Gastrocnemius medialis (tissue), 4 donors: ENCODE data around the gene GPR78. TPM values are rescaled to one million over a fixed set of nuclear protein-coding genes. Genes with fewer than 3 reads are reported as not detected.

Experiments used
- ATAC-seq, 2 donors: fragments of 150-250 bp; one replicate each; pipeline ENCODE4 v1.9.1; 2016
- DNase-seq, 2 donors: peaks; one replicate each; pipeline ENCODE4 v3.0.0-alpha.2; 2019
- H3K27ac ChIP-seq, 4 donors: fragments of 200-600 bp; sonication (generic); 1 replicate in 1 of 4; 2 replicates in 3 of 4; pipeline ENCODE4 v1.5.1; 2016 to 2018; ENCODE audit warnings: mild to moderate bottlenecking in 2 of 4, moderate library complexity in 1 of 4
- H3K27me3 ChIP-seq, 3 donors: fragments of 200-600 bp; sonication (generic) in 2 of 3; 1 replicate in 1 of 3; 2 replicates in 2 of 3; pipeline versions ENCODE4 v1.5.1 to v1.6.0; 2016 to 2019; ENCODE audit warnings: mild to moderate bottlenecking in 1 of 3, moderate library complexity in 1 of 3
- H3K36me3 ChIP-seq, 2 donors: fragments of 200-600 bp; sonication (generic) in 1 of 2; one replicate each; pipeline ENCODE4 v1.5.1; 2017 to 2018
- H3K4me1 ChIP-seq, 2 donors: fragments of 200-600 bp; sonication (generic) in 1 of 2; one replicate each; pipeline ENCODE4 v1.5.1; 2016 to 2017; ENCODE audit warnings: mild to moderate bottlenecking in 2 of 2
- H3K4me3 ChIP-seq, 4 donors: fragments of 200-600 bp; sonication (generic) in 3 of 4; 1 replicate in 1 of 4; 2 replicates in 3 of 4; pipeline ENCODE4 v1.5.1; 2016 to 2019; ENCODE audit warnings: mild to moderate bottlenecking in 2 of 4
- H3K9me3 ChIP-seq, 3 donors: fragments of 200-600 bp; sonication (generic) in 2 of 3; 1 replicate in 1 of 3; 2 replicates in 2 of 3; pipeline ENCODE4 v1.5.1; 2016 to 2019
- POLR2A ChIP-seq, 2 donors: fragments of 450-650 bp; IDR thresholded peaks; one replicate each; pipeline ENCODE4 v1.6.1; 2017; ENCODE audit warnings: antibody characterized with exemption in 2 of 2, mild to moderate bottlenecking in 2 of 2, moderate library complexity in 2 of 2
- in situ Hi-C, 4 donors: fragments of 200-750 bp; cut with MboI; loops; one replicate each; pipeline versions ENCODE4 v1.15.0 to v1.8.0; 2017; ENCODE audit warnings: low sequenced_read_pairs in 4 of 4
- intact Hi-C: fragments of 100-400 bp; cut with DNase I; formaldehyde crosslinking; loops from one replicate; pipeline ENCODE4 v1.15.1; 2023; ENCODE audit warnings: low total_unique reads
- total RNA-seq, 4 donors: library from RNA; depleted of rRNA; stranded (reverse); fragments of >200 nt; gene quantifications; one replicate each; pipeline versions ENCODE4 v1.1.0 to v1.2.3, GENCODE V29; 2016
- TF ChIP-seq, protein P1 (sequence below), 5 experiments: fragments of 450-650 bp in 3 of 5; fragments of 200-600 bp in 2 of 5; sonication (generic) in 2 of 5; IDR thresholded peaks in 4 of 5; conservative IDR thresholded peaks in 1 of 5; 1 replicate in 4 of 5; 2 replicates in 1 of 5; pipeline ENCODE4 v1.5.1; 2016 to 2019; ENCODE audit warnings: antibody characterized with exemption in 5 of 5, mild to moderate bottlenecking in 3 of 5, moderate library complexity in 3 of 5

Gene GPR78
- total RNA-seq, 4 donors from 2014 or later, result not detected

- H3K27me3 ChIP-seq, result peaks cover 27 to 41% (median 36%) of the 10 kb centered on the region in 3 donors
- in situ Hi-C loops, result no loop called here
- H3K27ac ChIP-seq, result no peak overlapping the region
- TF ChIP-seq, protein P1, sequence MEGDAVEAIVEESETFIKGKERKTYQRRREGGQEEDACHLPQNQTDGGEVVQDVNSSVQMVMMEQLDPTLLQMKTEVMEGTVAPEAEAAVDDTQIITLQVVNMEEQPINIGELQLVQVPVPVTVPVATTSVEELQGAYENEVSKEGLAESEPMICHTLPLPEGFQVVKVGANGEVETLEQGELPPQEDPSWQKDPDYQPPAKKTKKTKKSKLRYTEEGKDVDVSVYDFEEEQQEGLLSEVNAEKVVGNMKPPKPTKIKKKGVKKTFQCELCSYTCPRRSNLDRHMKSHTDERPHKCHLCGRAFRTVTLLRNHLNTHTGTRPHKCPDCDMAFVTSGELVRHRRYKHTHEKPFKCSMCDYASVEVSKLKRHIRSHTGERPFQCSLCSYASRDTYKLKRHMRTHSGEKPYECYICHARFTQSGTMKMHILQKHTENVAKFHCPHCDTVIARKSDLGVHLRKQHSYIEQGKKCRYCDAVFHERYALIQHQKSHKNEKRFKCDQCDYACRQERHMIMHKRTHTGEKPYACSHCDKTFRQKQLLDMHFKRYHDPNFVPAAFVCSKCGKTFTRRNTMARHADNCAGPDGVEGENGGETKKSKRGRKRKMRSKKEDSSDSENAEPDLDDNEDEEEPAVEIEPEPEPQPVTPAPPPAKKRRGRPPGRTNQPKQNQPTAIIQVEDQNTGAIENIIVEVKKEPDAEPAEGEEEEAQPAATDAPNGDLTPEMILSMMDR (IDR thresholded peaks at IDR 0.05 in 4 of 5, conservative IDR thresholded peaks at IDR 0.05 in 1 of 5), result no peak
- no peak for TF ChIP-seq POLR2A (IDR thresholded peaks at IDR 0.05)
- no peak for DNase-seq
- no peaks in the 10 kb centered on the region for H3K9me3 ChIP-seq
- H3K36me3 ChIP-seq, result no peaks in the 10 kb centered on the region
- no peak for ATAC-seq
- H3K4me1 ChIP-seq, result no peaks in the 10 kb centered on the region
- intact Hi-C loops, result no loop called here
- H3K4me3 ChIP-seq, result no peak overlapping the region
Observed at GRCh38 chr4:8582016-8582415, 1.8 kb downstream of the GPR78 start.

DNA sequence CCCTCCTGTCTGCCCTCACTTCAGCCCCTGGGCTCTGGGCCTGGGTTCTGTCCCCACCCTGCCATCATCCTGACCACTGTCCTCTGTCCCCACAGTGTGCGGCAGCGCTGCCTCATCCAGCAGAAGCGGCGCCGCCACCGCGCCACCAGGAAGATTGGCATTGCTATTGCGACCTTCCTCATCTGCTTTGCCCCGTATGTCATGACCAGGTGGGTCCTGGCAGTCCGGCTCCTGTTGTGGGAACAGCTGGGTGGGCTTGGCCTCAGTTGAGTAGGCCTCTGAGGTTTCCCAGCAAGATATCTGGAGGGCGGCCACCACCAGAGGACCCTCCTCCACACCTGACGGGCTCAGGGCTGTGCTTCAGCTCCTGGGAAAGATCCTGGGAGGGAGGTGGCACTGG lies 2.2 kb downstream of the GPR78 start:
- Histone ChIP-seq H3K9me3 (no peaks in the 10 kb centered on the region), H3K36me3 (no peaks in the 10 kb centered on the region), H3K27me3 (peaks cover 26 to 45% (median 40%) of the 10 kb centered on the region in 3 donors), H3K4me3 (no peak overlapping the region), H3K4me1 (no peaks in the 10 kb centered on the region), H3K27ac (no peak overlapping the region)
- TF ChIP-seq, protein P1 (IDR thresholded peaks at IDR 0.05 in 4 of 5, conservative IDR thresholded peaks at IDR 0.05 in 1 of 5), result no peak
- TF ChIP-seq POLR2A (IDR thresholded peaks at IDR 0.05), result no peak
- intact Hi-C loops (no loop called here), in situ Hi-C loops (no loop called here)
- DNase-seq (no peak), ATAC-seq (no peak)

- no peaks in the 10 kb centered on the region for H3K4me1 ChIP-seq
- H3K27me3 ChIP-seq, result peaks cover 26 to 45% (median 43%) of the 10 kb centered on the region in 3 donors
- no peak for DNase-seq
- no peaks in the 10 kb centered on the region for H3K36me3 ChIP-seq
- no peaks in the 10 kb centered on the region for H3K9me3 ChIP-seq
- H3K4me3 ChIP-seq, result no peak overlapping the region
- intact Hi-C loops, result no loop called here
- H3K27ac ChIP-seq, result no peak overlapping the region
- in situ Hi-C loops, result no loop called here
- TF ChIP-seq, protein P1 (IDR thresholded peaks at IDR 0.05 in 4 of 5, conservative IDR thresholded peaks at IDR 0.05 in 1 of 5), result no peak
- no peak for TF ChIP-seq POLR2A (IDR thresholded peaks at IDR 0.05)
- no peak for ATAC-seq
Observed at GRCh38 chr4:8582941-8583654, 2.9 kb downstream of the GPR78 start.

GRCh38 chr4:8583655-8584025 lies 3.4 kb downstream of the GPR78 start:
- in situ Hi-C loops, result no loop called here
- no peak overlapping the region for H3K4me3 ChIP-seq
- H3K9me3 ChIP-seq, result no peaks in the 10 kb centered on the region
- ATAC-seq (no peak), DNase-seq (no peak)
- no peaks in the 10 kb centered on the region for H3K36me3 ChIP-seq
- H3K27me3 ChIP-seq, result peaks cover 26 to 45% (median 43%) of the 10 kb centered on the region in 3 donors
- intact Hi-C loops, result no loop called here
- H3K4me1 ChIP-seq, result no peaks in the 10 kb centered on the region
- TF ChIP-seq, protein P1 (IDR thresholded peaks at IDR 0.05 in 4 of 5, conservative IDR thresholded peaks at IDR 0.05 in 1 of 5), result no peak
- TF ChIP-seq POLR2A (IDR thresholded peaks at IDR 0.05), result no peak
- H3K27ac ChIP-seq, result no peak overlapping the region

DNA sequence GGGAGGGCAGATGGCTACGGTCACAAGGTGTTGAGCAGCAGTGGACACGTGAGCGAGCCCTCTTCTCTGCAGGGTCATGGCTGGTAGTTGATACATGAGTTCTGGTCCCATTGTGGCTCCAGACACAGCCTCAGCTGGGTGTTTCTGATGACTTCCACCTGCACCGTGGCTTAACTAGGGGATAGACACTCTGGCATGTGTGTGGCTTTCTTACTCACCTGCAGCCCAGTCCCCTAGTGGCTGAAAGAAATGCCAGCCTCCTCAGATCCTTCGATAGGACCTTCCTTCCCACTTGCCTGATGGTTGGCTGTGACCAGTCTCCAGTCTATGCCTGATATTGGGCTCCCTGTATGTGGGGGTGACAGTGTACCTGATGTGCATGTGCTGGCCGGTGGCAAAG lies 5.0 kb downstream of the GPR78 start:
- H3K27ac ChIP-seq, result no peak overlapping the region
- H3K27me3 ChIP-seq, result peaks cover 18 to 37% (median 37%) of the 10 kb centered on the region in 3 donors
- H3K9me3 ChIP-seq, result no peaks in the 10 kb centered on the region
- H3K36me3 ChIP-seq, result no peaks in the 10 kb centered on the region
- no peak for DNase-seq
- H3K4me1 ChIP-seq, result no peaks in the 10 kb centered on the region
- in situ Hi-C loops, result no loop called here
- TF ChIP-seq POLR2A (IDR thresholded peaks at IDR 0.05), result no peak
- TF ChIP-seq, protein P1 (IDR thresholded peaks at IDR 0.05 in 4 of 5, conservative IDR thresholded peaks at IDR 0.05 in 1 of 5), result no peak
- H3K4me3 ChIP-seq, result no peak overlapping the region
- ATAC-seq, result no peak
- intact Hi-C loops, result no loop called here
